Panc1 (cell line): ENCODE results near the gene KCNJ5.

Experiments used
- POLR2AphosphoS5 ChIP-seq: IDR thresholded peaks from 2 replicates; pipeline ENCODE4 v1.6.1; 2012; ENCODE audit warnings: mild to moderate bottlenecking, low read depth, low read length, moderate library complexity
- SIN3A ChIP-seq: IDR thresholded peaks from 2 replicates; pipeline ENCODE4 v1.6.1; 2012; ENCODE audit warnings: low read depth, mild to moderate bottlenecking, low read length, moderate library complexity, borderline replicate concordance; ENCODE audit not compliant: insufficient read depth
- TF ChIP-seq, protein P1 (sequence below): fragments of 450-650 bp; IDR thresholded peaks from 2 replicates; pipeline ENCODE4 v1.5.1; 2017; ENCODE audit warnings: mild to moderate bottlenecking

DNA sequence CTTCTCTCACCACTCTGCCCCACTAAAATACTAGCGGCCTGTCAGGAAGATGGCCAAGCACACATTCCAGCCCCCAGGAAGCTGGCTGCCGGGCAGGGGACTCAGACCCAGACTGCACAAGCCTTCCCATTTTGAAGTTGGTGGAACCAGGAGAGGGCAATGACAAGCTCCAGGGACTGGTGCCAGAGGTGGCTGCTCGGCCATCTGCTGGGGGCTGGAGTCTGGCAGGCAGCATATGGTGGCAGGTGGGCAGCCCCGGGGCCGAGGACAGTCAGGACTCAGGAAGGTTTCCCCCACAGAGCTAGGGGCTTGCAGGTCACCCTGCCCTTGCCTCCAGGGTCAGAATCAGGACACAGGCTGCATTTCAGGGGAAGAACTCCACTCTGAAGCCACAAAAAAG, 22.6 kb downstream of the KCNJ5 start:
- TF ChIP-seq, protein P1, sequence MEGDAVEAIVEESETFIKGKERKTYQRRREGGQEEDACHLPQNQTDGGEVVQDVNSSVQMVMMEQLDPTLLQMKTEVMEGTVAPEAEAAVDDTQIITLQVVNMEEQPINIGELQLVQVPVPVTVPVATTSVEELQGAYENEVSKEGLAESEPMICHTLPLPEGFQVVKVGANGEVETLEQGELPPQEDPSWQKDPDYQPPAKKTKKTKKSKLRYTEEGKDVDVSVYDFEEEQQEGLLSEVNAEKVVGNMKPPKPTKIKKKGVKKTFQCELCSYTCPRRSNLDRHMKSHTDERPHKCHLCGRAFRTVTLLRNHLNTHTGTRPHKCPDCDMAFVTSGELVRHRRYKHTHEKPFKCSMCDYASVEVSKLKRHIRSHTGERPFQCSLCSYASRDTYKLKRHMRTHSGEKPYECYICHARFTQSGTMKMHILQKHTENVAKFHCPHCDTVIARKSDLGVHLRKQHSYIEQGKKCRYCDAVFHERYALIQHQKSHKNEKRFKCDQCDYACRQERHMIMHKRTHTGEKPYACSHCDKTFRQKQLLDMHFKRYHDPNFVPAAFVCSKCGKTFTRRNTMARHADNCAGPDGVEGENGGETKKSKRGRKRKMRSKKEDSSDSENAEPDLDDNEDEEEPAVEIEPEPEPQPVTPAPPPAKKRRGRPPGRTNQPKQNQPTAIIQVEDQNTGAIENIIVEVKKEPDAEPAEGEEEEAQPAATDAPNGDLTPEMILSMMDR: no peak
- TF ChIP-seq POLR2AphosphoS5 (no peak), SIN3A (no peak)
